Measurements from ENCODE around the gene HIKESHI.

GRCh38 chr11:86372041-86372440 is 70.0 kb downstream of the HIKESHI start:
- no peak for TF ChIP-seq POLR2AphosphoS5 (IDR thresholded peaks at IDR 0.05)
- TF ChIP-seq, protein P1, sequence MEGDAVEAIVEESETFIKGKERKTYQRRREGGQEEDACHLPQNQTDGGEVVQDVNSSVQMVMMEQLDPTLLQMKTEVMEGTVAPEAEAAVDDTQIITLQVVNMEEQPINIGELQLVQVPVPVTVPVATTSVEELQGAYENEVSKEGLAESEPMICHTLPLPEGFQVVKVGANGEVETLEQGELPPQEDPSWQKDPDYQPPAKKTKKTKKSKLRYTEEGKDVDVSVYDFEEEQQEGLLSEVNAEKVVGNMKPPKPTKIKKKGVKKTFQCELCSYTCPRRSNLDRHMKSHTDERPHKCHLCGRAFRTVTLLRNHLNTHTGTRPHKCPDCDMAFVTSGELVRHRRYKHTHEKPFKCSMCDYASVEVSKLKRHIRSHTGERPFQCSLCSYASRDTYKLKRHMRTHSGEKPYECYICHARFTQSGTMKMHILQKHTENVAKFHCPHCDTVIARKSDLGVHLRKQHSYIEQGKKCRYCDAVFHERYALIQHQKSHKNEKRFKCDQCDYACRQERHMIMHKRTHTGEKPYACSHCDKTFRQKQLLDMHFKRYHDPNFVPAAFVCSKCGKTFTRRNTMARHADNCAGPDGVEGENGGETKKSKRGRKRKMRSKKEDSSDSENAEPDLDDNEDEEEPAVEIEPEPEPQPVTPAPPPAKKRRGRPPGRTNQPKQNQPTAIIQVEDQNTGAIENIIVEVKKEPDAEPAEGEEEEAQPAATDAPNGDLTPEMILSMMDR (IDR thresholded peaks at IDR 0.05) = no peak
- no peak for TF ChIP-seq POLR2A (IDR thresholded peaks at IDR 0.05)
